Left ventricle myocardium superior (tissue), 1 donor: ENCODE measurements around the gene OR2T2. TPM values are rescaled to one million over a fixed set of nuclear protein-coding genes. Genes with fewer than 3 reads are reported as not detected.
"Not testable (repeated sequence)": the region's sequence is repeated elsewhere in the genome, so short reads cannot be mapped to it uniquely, and the experiment has no call there.

Experiments
- ATAC-seq: fragments of 200-7000 bp; cut with Tn5 transposase; one replicate; pipeline ENCODE4 v1.9.1; 2020; ENCODE audit warnings: mild to moderate bottlenecking, moderate library complexity
- DNase-seq: peaks from one replicate; pipeline ENCODE4 v3.0.0-alpha.2; 2020
- intact Hi-C: fragments of 100-400 bp; cut with micrococcal nuclease; formaldehyde crosslinking; loops from one replicate; pipeline ENCODE4 v1.11.0; 2022
- total RNA-seq: library from RNA; stranded (reverse); fragmentation: NEBNext Ultra II Directional; extraction: Animal tissue kit (Norgen Biotek cat#: 25700); gene quantifications from one replicate; pipeline ENCODE4 v1.2.1, GENCODE V29; 2021
- donor health status: DM: no; HTN: yes; CAD: no; lungs with severe emphysema.

Gene OR2T2
- total RNA-seq, 1 donor from 2014 or later, result not detected

- DNase-seq, ATAC-seq: not testable (repeated sequence)
These were observed 3.1 kb downstream of the OR2T2 start for GRCh38 chr1:248448409-248449074.

GRCh38 chr1:248449821-248450465 is 4.5 kb downstream of the OR2T2 start:
- ATAC-seq, DNase-seq, intact Hi-C loops: not testable (repeated sequence)

More at GRCh38 chr1:248448409-248449074, 3.1 kb downstream of the OR2T2 start:
- intact Hi-C loops, result not testable (repeated sequence)

GRCh38 chr1:248450466-248451145 is 5.2 kb downstream of the OR2T2 start:
- ATAC-seq, intact Hi-C loops, DNase-seq: not testable (repeated sequence)

DNA sequence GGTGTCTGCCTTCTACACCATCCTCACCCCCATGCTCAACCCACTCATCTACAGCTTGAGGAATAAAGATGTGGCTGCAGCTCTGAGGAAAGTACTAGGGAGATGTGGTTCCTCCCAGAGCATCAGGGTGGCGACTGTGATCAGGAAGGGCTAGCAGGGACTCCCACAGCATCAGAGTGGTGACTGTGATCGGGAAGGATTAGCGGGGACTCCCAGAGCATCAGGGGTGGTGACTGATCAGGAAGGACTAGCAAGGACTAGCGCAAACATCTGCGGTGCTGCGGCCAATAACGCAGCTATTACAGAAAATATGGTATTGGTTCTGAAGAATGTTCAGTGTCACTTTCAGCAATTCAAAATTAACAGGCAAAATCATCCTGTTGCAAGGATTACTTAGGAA is 8.2 kb downstream of the OR2T2 start:
- intact Hi-C loops, ATAC-seq, DNase-seq: not testable (repeated sequence)

GRCh38 chr1:248455045-248455444 is 9.6 kb downstream of the OR2T2 start:
- ATAC-seq, DNase-seq, intact Hi-C loops: not testable (repeated sequence)

- intact Hi-C loops, ATAC-seq, DNase-seq: not testable (repeated sequence)
These were observed 11.2 kb downstream of the OR2T2 start for GRCh38 chr1:248456635-248457034.

DNA sequence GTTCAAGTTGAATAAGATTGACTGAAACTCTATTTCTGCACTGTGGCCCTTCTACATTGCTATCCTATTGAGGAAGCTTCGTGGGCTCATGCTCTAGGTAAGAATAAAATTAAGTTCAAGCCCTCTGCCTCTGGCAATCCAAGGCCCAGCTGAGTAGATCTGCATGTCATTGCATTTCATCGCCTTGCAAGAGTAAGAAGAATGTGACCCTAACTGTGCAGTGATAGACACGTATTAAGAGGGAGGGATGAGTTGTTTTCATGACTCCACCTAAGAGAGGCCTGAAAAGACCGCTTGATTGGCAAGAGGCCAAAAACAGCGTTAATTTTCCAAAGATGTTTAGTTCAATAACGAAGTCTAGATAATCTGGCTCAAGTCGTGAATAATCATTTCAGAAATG is 13.7 kb downstream of the OR2T2 start:
- ATAC-seq, intact Hi-C loops, DNase-seq: not testable (repeated sequence)

GRCh38 chr1:248471154-248471553 is 25.7 kb downstream of the OR2T2 start:
- intact Hi-C loops, result no loop called here
- ATAC-seq (no peak), DNase-seq (no peak)

DNA sequence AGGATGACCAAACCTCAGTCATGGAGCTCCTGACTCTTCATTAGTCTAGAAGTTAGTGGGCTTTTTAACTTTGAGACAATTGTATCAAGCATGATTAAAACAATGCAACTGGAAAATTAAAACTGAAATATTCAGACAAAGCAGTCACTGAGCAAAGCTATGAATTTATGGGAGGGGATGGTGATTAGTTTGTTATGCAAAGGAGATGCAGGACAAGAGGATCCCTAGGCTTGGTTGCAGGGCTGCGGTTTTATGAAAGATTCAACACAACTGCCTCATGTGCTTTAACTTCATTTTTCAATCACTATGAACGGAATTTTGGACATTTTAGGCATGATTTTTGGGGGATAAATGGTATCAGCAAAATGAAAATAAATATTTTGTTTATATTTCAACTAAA is 26.7 kb downstream of the OR2T2 start:
- ATAC-seq, intact Hi-C loops, DNase-seq: not testable (repeated sequence)

- DNase-seq, intact Hi-C loops, ATAC-seq: not testable (repeated sequence)
These were observed 27.6 kb downstream of the OR2T2 start, which contains the start of gene OR2T3 for GRCh38 chr1:248473051-248473450. Gene OR2T3, plus strand, starts transcription at chr1:248473351. Its CDS starts 0 bp downstream, at chr1:248473351.

DNA sequence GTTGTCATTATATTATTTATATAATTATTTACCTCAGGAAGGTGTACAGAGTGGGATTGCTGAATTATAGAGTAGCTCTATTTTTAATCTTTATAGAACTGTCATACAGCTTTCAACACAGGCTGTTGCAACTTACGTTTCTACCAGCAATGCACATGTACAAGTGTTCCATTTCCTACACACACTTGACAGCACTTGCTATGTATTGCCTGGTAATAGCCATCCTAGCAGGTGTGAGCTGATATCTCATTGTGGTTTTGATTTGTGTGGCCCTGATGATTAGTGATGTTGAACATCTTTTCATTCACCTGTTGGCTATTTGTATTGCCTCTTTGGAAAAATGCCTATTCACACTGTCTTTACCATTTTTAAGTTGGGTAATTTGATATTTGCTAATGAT is 30.2 kb downstream of the OR2T2 start:
- DNase-seq, ATAC-seq, intact Hi-C loops: not testable (repeated sequence)

- intact Hi-C loops, ATAC-seq, DNase-seq: not testable (repeated sequence)
These were observed 36.5 kb downstream of the OR2T2 start for GRCh38 chr1:248481686-248482579.

DNA sequence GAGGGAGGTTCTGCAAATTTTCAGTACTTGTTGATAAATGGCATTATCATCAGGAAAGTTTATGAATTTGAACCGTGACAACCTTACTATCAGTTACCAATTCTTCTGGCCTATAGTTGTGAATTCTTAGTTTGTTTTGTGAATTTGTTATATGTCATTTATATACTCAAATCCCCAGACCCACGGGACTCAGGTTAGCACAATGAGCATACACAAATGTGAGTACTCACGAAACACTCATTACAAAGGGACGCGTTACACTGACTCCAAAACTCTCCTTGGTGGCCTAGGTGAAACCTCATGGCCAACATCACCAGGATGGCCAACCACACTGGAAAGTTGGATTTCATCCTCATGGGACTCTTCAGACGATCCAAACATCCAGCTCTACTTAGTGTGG is 42.9 kb downstream of the OR2T2 start, which contains the start of gene OR2T5:
Gene OR2T5 (plus strand): TSS at position 301 of the 400 bp plus-strand sequence. CDS start 0 bp downstream, at position 301.
- ATAC-seq, intact Hi-C loops, DNase-seq: not testable (repeated sequence)

GRCh38 chr1:248496661-248497060 is 51.2 kb downstream of the OR2T2 start:
- ATAC-seq, result not testable (repeated sequence)

GRCh38 chr1:248500305-248501035 is 55.0 kb downstream of the OR2T2 start:
- intact Hi-C loops, ATAC-seq, DNase-seq: not testable (repeated sequence)

More at GRCh38 chr1:248496661-248497060, 51.2 kb downstream of the OR2T2 start:
- intact Hi-C loops, DNase-seq: not testable (repeated sequence)
